CD1c-positive myeloid dendritic cell (primary cell): Measurements from ENCODE around the gene CCRL2.
"Not testable (repeated sequence)": the region's sequence is repeated elsewhere in the genome, so short reads cannot be mapped to it uniquely, and the experiment has no call there.

Experiments used
- DNase-seq: peaks from one replicate; pipeline ENCODE4 v3.0.0-alpha.2; 2016; ENCODE audit errors: extremely low spot score

CCRL2 gene

DNA sequence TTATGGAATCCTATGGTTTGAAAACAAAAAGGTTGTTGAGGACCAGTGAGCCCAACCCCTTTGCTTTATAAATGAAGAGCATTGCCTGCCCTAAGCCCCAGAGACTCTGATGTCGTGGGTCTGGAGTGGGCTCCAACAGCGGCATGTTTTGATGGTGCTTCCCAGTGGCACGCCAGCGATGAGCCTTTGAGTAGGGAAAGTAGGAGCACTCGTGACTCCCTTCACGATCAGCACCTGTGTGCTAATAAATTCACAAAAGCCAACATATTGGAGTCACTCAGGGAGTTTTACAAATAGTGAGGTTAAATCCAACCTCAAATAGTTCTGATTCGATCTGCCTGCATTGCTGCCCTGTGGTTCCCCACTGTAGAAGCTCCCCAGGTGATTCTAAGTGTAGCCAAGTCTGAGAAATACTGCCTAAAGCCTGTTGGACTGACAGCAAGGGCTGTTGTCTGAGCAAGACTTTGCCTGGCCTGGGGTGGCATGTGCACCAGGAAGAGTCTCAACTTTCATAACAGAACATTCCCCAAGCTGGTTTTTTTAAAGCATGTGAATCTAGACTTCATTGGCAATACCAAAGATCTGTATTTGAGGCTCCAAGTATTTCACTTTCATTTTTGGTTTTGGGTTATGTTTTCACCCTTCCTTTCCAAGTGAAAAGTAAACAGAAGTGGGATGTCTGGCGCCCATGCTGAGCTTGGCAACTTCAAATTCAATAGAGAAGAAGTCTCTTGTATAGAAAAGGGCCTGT, 26.4 kb upstream of the CCRL2 start:
- peak; percentile 25 for DNase-seq

GRCh38 chr3:46381625-46382024, 25.4 kb upstream of the CCRL2 start:
- no peak for DNase-seq

GRCh38 chr3:46383211-46383950, 23.7 kb upstream of the CCRL2 start:
- no peak for DNase-seq

DNA sequence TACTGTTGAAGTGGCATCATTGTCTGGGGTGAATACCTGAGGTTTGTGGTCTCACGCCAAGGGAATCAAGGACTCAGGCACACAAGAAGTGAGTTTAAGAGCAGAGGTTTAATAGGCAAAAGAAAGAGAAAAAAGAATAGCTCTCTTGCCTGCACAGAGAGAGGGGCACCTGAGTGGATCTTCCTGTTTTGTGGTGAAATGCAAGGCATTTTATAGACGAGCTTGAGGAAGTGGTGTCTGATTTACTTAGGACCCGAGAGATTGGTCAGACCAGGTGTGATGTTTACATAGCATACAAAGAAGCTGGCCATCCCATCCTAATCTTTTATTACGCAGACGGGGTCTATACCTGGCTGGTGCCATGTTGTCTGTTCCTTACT, 23.1 kb upstream of the CCRL2 start:
- no peak for DNase-seq

- DNase-seq: peak; percentile 50
Observed at GRCh38 chr3:46386205-46386604, 20.9 kb upstream of the CCRL2 start.

DNA sequence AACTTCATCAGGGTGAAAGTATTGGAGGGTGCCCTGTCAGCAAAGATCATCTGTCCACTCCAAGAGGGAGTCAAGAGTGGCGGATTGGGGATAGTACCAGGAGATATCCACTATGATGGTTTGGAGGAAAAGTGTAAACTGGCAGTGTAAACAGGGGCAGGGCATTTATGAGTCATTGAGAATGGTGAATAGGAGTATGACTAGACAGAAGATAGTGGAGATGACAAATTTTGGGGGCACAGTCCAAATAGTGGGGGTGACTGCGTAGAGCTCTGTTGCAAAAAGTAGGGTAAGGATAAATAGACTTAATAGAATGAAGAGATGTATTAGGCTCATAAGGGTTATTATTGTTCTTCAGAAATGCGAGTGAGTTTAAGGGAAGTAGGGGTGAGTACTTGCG, 18.2 kb upstream of the CCRL2 start:
- not testable (repeated sequence) for DNase-seq

DNA sequence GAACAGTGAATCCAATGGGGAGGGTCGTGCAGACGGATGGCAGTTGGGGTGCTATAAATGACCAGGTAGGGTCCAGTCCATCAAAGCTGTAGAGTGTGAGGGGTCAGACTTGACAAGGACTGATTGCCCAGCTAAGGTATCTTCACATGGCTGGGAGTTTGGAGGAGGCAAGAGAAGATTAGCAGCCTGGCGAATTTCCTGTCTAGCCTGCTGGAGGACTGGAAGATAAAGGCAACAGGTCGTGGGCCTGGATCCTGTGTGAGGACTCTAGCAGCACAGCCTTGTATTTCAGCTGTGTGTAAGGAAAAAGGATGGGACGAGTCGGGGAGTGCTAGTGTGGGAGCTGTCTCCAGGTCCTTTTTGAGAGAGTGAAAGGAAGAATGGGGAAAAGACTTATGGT, 17.8 kb upstream of the CCRL2 start:
- DNase-seq: no peak

DNA sequence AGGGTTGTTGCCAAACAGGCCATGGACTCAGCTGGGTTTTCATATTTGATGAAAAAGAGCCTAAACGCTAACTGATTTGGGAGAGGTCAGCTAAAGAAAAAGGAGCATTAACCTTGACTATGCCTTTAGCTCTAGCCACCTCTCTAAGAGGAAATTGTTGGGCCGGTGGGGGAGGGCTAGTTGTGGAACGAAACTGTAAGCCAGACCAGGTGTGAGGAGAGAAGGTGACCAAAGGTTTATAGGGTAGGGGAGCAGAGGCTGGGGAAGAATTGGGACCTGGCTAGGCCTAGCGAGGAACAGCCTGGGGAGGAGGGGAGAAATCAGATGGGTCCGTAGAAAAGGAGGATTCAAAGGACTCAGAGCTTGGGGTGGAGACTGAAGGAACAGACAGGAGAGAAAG, 15.5 kb upstream of the CCRL2 start:
- DNase-seq: not testable (repeated sequence)

DNA sequence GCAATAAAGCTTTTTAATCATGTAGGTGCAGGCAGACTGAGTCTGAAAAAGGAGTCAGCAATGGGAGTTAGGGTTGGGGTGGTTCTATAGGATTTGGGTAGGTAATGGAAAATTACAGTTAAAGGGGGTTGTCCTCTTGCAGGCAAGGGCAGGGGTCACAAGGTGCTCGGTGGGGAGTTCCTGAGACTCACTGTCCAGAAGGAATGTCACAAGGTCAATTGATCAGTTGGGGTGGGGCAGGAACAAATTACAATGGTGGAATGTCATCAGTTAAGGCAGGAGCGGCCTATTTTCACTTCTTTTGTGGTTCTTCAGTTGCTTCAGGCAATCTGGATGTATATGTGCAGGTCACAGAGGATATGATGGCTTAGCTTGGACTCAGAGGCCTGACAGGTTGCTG, 14.0 kb upstream of the CCRL2 start:
- DNase-seq: no peak

DNA sequence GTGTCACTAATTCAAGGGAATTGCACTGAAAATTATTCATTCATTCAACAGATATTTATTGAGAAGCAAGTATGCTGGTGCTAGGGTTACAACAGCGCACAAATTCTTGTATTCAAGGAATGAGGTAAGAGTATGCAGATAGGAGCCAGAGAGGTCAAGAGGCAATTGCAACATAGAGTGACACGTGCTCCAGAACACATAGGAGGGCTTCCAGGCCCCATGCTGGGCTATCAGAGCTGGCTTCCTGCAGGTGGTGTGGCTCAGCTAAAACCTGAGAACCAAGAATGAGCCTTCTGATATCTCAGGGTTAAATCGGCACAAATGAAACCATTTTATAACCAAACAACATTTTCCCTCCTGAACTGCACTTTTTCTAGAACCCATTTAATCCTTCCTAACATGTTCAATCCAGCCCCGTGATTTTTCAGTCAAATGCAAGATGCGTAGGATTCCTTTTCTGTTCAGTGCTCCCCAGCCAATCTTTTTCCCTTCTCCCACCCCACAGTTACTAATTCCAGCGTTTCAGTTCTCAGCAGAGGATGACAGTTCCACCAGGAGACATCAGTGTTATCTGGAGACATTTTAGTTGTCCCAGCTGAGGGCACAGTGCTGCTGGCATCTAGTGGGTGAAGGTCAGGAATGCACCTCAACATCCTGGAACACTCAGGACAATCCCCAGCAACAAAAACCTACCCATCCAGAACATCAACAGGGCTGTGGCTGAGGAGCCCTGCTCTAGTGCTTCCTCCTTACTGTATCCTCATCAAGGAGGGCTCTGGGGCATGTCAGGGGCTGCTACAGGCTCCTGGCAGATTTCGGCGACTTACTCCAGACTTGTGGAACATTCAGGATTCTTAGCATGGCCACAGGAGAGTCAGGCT, 13.3 kb upstream of the CCRL2 start:
- no peak for DNase-seq

- peak; percentile 83 for DNase-seq
Observed at GRCh38 chr3:46395210-46395661, 11.8 kb upstream of the CCRL2 start.

DNA sequence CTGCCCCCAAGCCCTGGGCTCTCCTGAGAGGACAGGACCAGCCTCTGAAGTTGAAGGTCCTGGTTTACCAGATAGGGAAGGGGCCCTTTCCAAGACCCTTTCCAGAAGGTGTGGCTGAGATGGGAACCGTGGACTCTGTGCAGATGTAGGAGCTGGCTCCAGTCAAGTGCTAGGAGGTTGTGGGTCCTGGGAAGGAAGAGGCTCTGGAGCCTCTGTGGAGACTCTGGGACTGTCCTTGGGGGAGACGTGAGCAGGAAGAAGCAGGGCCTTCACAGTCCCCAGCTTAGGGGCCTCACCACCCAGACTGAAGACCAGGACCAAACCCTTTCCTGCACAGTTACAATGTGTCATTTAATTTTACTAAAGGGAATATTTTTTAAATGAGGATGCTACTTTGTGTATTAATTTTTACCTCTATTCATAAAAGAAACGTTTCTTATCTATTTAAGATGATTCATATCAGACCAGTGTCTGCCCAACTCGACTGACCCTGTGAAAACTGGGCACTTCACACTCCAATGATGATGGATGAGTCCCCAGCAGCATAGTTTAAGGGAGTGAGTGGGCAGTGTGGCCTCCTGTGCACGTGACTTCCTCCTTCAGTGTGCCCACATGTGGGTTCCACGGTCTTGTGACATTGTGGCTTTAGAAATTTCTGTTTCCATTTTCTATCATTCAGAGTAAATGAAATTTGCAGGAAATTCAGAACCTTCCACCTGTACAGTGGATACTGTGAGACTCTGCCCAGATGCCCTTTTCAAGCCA, 11.1 kb upstream of the CCRL2 start:
- peak; percentile 88 for DNase-seq

DNA sequence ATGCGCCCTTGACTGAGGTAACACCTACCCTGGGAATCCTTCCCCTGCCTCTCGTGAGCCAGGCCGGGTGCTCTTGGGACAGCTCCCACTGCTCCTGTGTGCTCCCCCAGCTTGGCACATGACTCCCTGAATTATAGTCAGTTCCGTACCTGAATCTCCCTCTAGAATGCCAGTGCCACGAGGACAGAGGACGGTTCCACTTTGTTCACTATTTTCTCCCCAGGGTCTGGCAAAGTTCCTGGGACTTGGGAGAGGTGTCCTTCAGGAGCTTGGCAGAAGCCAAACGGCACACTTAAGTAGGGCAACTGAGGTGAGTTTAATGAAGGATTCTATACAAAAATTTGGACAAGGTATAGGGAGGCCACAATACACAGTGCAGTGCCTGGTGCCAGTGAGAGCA, 9.9 kb upstream of the CCRL2 start:
- no peak for DNase-seq

GRCh38 chr3:46398186-46398955, 8.7 kb upstream of the CCRL2 start:
- DNase-seq: no peak

- peak; percentile 47 for DNase-seq
Observed at GRCh38 chr3:46399098-46399497, 8.0 kb upstream of the CCRL2 start.

GRCh38 chr3:46399557-46399956, 7.5 kb upstream of the CCRL2 start:
- peak; percentile 57 for DNase-seq

DNA sequence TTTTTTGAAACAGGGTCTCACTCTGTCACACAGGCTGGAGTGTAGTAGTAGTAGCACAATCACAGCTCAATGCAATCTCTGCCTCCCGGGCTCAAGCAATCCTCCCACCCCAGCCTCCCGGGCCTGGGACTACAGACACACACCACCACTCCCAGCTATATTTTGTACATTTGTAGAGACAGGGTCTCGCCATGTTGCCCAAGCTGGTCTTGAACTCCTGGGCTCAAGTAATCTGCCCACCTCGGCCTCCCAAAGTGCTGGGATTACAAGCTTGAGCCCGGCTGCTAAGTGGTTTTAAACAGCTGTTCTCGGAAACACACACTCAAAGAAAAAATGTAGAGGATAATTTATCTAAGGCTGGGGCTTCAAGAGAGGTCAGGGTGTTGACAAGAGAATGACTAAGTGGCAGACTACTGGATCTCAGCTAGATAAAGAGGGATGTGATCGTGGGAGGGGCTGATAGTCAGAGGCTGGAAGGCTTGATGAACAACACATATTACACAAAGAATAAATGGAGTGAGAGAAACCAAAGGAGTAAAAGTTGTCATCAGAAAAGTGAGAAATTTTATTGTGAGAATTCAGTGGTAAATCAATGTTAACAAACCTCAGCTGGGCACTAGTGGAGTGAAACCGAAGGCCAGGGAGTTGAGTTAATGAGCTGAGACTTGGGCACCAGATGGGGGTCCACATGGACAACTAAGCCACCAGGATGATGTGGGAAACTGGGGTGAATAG, 6.9 kb upstream of the CCRL2 start:
- DNase-seq: no peak

GRCh38 chr3:46400846-46401245, 6.2 kb upstream of the CCRL2 start:
- DNase-seq: no peak

GRCh38 chr3:46401579-46401978, 5.5 kb upstream of the CCRL2 start:
- DNase-seq: no peak

DNA sequence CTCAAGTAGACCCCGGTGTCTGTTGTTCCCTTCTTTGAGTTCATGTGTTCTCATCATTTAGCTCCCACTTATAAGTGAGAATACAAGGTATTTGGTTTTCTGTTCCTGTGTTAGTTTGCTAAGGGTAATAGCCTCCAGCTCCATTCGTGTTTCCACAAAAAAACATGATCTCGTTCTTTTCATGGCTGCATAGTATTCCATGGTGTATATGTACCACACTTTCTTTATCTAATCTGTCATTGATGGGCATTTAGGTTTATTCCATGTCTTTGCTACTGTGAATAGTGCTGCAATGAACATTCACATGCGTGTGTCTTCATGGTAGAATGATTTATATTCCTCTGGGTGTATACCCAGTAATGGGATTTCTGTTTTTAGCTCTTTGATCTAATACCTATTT, 4.2 kb upstream of the CCRL2 start:
- DNase-seq: not testable (repeated sequence)
